Measurements from ENCODE around the gene EIF2S2.

GRCh38 chr20:34142121-34142520 is 30.1 kb upstream of the EIF2S2 start:
- TF ChIP-seq CTCF (IDR thresholded peaks at IDR 0.05; ENCODE audit: insufficient read depth, low read length) (no peak), POLR2AphosphoS5 (IDR thresholded peaks at IDR 0.05; ENCODE audit: low read depth) (no peak), REST (IDR thresholded peaks at IDR 0.05; ENCODE audit: insufficient replicate concordance, low read depth) (no peak)
